SK-N-SH treated with all-trans-retinoic acid at 6 μM for 48 hours (cell line): ENCODE results near the gene SPTBN4.

ENCODE experiments used
- ATAC-seq: fragments of 200-7000 bp; cut with Tn5 transposase; 3 replicates; pipeline ENCODE4 v1.9.1; 2020; ENCODE audit warnings: mild to moderate bottlenecking, moderate library complexity
- ARNTL ChIP-seq: fragments of 450-650 bp; formaldehyde crosslinking; IDR thresholded peaks from 2 replicates; pipeline ENCODE4 v1.5.0; 2020; ENCODE audit warnings: low read depth, mild to moderate bottlenecking, moderate library complexity, borderline replicate concordance
- BACH2 ChIP-seq: fragments of 250-450 bp; sonication (Bioruptor Pico); IDR thresholded peaks from 2 replicates; pipeline ENCODE4 v1.9.0; 2021; ENCODE audit warnings: mild to moderate bottlenecking, borderline replicate concordance
- CSDC2 ChIP-seq: fragments of 250-450 bp; sonication (Bioruptor Pico); IDR thresholded peaks from 2 replicates; pipeline ENCODE4 v1.5.0; 2020; ENCODE audit warnings: mild to moderate bottlenecking, moderate library complexity
- ESRRG ChIP-seq: fragments of 250-450 bp; sonication (Bioruptor Pico); IDR thresholded peaks from 2 replicates; pipeline ENCODE4 v1.6.1; 2021; ENCODE audit warnings: mild to moderate bottlenecking
- GLIS3 ChIP-seq: fragments of 250-450 bp; sonication (Bioruptor Pico); IDR thresholded peaks from 2 replicates; pipeline ENCODE4 v1.5.0; 2020; ENCODE audit warnings: mild to moderate bottlenecking, moderate library complexity
- ISL1 ChIP-seq: fragments of 250-450 bp; sonication (Bioruptor Pico); IDR thresholded peaks from 2 replicates; pipeline ENCODE4 v2.1.2; 2022; ENCODE audit warnings: mild to moderate bottlenecking, moderate library complexity
- OSR1 ChIP-seq: fragments of 250-450 bp; sonication (Bioruptor Pico); IDR thresholded peaks from 2 replicates; pipeline ENCODE4 v1.8.0; 2022; ENCODE audit warnings: moderate library complexity, mild to moderate bottlenecking, inconsistent platforms
- PATZ1 ChIP-seq: fragments of 250-450 bp; sonication (Bioruptor Pico); IDR thresholded peaks from 2 replicates; pipeline ENCODE4 v1.8.0; 2020; ENCODE audit warnings: mild to moderate bottlenecking, moderate library complexity, borderline replicate concordance
- POU6F1 ChIP-seq: fragments of 250-450 bp; sonication (Bioruptor Pico); IDR thresholded peaks from 2 replicates; pipeline ENCODE4 v1.8.0; 2021; ENCODE audit warnings: low read depth, mild to moderate bottlenecking, moderate library complexity, borderline replicate concordance
- PPARA ChIP-seq: fragments of 250-450 bp; sonication (Bioruptor Pico); IDR thresholded peaks from 2 replicates; pipeline ENCODE4 v1.5.0; 2020; ENCODE audit warnings: mild to moderate bottlenecking, borderline replicate concordance
- RARB ChIP-seq: fragments of 250-450 bp; sonication (Bioruptor Pico); IDR thresholded peaks from 2 replicates; pipeline ENCODE4 v1.8.0; 2021; ENCODE audit warnings: mild to moderate bottlenecking, moderate library complexity
- SNAI2 ChIP-seq: fragments of 250-450 bp; sonication (Bioruptor Pico); IDR thresholded peaks from 2 replicates; pipeline ENCODE4 v1.5.0; 2020; ENCODE audit warnings: mild to moderate bottlenecking, moderate library complexity
- TSHZ2 ChIP-seq: fragments of 250-450 bp; sonication (Bioruptor Pico); IDR thresholded peaks from 2 replicates; pipeline ENCODE4 v1.5.0; 2020; ENCODE audit warnings: mild to moderate bottlenecking, moderate library complexity
- ZC3H10 ChIP-seq: fragments of 250-450 bp; sonication (Bioruptor Pico); IDR thresholded peaks from 2 replicates; pipeline ENCODE4 v1.5.1; 2021; ENCODE audit warnings: mild to moderate bottlenecking, moderate library complexity
- ZFP3 ChIP-seq: fragments of 250-450 bp; sonication (Bioruptor Pico); IDR thresholded peaks from 2 replicates; pipeline ENCODE4 v1.5.0; 2020; ENCODE audit warnings: mild to moderate bottlenecking, moderate library complexity
- ZFP30 ChIP-seq: fragments of 450-650 bp; formaldehyde crosslinking; IDR thresholded peaks from 2 replicates; pipeline ENCODE4 v1.5.0; 2022; ENCODE audit warnings: mild to moderate bottlenecking, moderate library complexity
- ZNF70 ChIP-seq: fragments of 450-650 bp; formaldehyde crosslinking; IDR thresholded peaks from 2 replicates; pipeline ENCODE4 v1.5.0; 2020; ENCODE audit warnings: mild to moderate bottlenecking, moderate library complexity
- ZNF8 ChIP-seq: fragments of 450-650 bp; formaldehyde crosslinking; IDR thresholded peaks from 2 replicates; pipeline ENCODE4 v1.5.0; 2020; ENCODE audit warnings: mild to moderate bottlenecking, moderate library complexity
- TF ChIP-seq, protein P1 (sequence below): fragments of 250-450 bp; sonication (Bioruptor Pico); IDR thresholded peaks from 2 replicates; pipeline ENCODE4 v1.5.1; 2021; ENCODE audit warnings: mild to moderate bottlenecking, moderate library complexity
- TF ChIP-seq, protein P2 (sequence below): fragments of 250-450 bp; sonication (Bioruptor Pico); IDR thresholded peaks from 2 replicates; pipeline ENCODE4 v1.5.1; 2020; ENCODE audit warnings: low read depth, mild to moderate bottlenecking, moderate library complexity

SPTBN4 gene

DNA sequence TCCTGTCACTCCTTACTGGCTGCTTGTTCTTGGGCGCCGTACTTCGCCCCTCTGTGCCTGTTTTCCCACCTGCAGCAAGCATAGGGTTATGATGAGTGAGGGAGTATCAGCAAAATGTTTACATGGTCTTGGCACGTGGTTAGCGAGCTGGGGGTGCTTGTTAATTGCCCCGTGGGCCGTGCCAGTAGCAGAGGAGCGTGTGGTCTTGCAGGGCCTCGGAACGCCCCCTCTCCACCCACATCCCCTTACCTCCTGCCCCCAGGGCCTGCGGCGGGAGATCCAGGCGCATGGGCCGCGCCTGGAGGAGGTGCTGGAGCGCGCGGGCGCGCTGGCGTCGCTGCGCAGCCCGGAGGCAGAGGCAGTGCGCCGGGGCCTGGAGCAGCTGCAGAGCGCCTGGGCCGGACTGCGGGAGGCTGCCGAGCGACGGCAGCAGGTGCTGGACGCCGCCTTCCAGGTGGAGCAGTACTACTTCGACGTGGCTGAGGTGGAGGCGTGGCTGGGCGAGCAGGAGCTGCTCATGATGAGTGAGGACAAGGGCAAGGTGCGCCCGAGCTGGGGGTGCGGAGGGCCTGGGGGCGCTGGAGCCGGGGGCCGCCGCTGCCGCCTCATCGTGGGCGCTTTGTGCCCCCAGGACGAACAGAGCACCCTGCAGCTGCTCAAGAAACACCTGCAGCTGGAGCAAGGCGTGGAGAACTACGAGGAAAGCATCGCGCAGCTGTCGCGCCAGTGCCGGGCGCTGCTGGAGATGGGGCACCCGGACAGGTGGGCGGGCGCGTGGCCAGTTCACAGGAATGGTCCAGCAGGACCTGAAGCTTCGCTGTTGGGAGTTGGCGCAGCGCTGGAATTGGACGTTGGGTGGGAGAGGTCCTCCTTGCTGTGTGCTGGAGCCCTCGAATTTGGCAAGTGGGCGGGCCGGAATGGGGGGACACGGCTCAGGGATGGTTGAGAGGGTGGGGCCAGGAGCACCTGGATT, 87.4 kb downstream of the SPTBN4 start:
- no peak for TF ChIP-seq ZNF70 (CRISPR knock-in tag)
- no peak for TF ChIP-seq PPARA (CRISPR knock-in tag)
- no peak for TF ChIP-seq TSHZ2 (CRISPR knock-in tag)
- TF ChIP-seq PATZ1 (CRISPR knock-in tag), result no peak
- no peak for TF ChIP-seq ESRRG (CRISPR knock-in tag)
- TF ChIP-seq GLIS3, result no peak
- TF ChIP-seq ARNTL, result no peak
- TF ChIP-seq, protein P1, sequence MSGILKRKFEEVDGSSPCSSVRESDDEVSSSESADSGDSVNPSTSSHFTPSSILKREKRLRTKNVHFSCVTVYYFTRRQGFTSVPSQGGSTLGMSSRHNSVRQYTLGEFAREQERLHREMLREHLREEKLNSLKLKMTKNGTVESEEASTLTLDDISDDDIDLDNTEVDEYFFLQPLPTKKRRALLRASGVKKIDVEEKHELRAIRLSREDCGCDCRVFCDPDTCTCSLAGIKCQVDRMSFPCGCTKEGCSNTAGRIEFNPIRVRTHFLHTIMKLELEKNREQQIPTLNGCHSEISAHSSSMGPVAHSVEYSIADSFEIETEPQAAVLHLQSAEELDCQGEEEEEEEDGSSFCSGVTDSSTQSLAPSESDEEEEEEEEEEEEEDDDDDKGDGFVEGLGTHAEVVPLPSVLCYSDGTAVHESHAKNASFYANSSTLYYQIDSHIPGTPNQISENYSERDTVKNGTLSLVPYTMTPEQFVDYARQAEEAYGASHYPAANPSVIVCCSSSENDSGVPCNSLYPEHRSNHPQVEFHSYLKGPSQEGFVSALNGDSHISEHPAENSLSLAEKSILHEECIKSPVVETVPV (CRISPR knock-in tag), result no peak
- TF ChIP-seq ISL1 (CRISPR knock-in tag), result no peak
- TF ChIP-seq, protein P2, sequence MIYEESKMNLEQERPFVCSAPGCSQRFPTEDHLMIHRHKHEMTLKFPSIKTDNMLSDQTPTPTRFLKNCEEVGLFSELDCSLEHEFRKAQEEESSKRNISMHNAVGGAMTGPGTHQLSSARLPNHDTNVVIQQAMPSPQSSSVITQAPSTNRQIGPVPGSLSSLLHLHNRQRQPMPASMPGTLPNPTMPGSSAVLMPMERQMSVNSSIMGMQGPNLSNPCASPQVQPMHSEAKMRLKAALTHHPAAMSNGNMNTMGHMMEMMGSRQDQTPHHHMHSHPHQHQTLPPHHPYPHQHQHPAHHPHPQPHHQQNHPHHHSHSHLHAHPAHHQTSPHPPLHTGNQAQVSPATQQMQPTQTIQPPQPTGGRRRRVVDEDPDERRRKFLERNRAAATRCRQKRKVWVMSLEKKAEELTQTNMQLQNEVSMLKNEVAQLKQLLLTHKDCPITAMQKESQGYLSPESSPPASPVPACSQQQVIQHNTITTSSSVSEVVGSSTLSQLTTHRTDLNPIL (CRISPR knock-in tag), result no peak
- no peak for TF ChIP-seq ZC3H10
- no peak for TF ChIP-seq CSDC2 (CRISPR knock-in tag)
- no peak for TF ChIP-seq OSR1
- TF ChIP-seq RARB (CRISPR knock-in tag), result no peak
- TF ChIP-seq ZFP30, result no peak
- no peak for TF ChIP-seq BACH2 (CRISPR knock-in tag)
- TF ChIP-seq ZNF8 (CRISPR knock-in tag), result no peak
- no peak for TF ChIP-seq ZFP3 (CRISPR knock-in tag)
- no peak for TF ChIP-seq POU6F1 (CRISPR knock-in tag)
- no peak for TF ChIP-seq SNAI2 (CRISPR knock-in tag)
- TF ChIP-seq, all 23 proteins: peak for 0
- no peak for ATAC-seq

- no peak for TF ChIP-seq SNAI2 (CRISPR knock-in tag)
- ATAC-seq, result no peak
Observed at GRCh38 chr19:40555978-40556689, 89.3 kb downstream of the SPTBN4 start.
